ENCODE results near the gene MRLN. TPM values are rescaled to one million over a fixed set of nuclear protein-coding genes. Genes with fewer than 3 reads are reported as not detected.

Gene MRLN
- total and polyA plus RNA-seq, 10 of the 15 experiments (the other 5 are each of a cell fraction or from before 2014, with no cell fraction given), result 0.19 TPM; not detected in 9

- no peak overlapping the region for H3K9ac ChIP-seq (ENCODE audit: control insufficient read depth, insufficient read depth, low read length)
- H3K9me3 ChIP-seq (replicated peaks; ENCODE audit: control insufficient read depth, insufficient read depth, low read length), result no peaks in the 10 kb centered on the region
- TF ChIP-seq, protein P1, sequence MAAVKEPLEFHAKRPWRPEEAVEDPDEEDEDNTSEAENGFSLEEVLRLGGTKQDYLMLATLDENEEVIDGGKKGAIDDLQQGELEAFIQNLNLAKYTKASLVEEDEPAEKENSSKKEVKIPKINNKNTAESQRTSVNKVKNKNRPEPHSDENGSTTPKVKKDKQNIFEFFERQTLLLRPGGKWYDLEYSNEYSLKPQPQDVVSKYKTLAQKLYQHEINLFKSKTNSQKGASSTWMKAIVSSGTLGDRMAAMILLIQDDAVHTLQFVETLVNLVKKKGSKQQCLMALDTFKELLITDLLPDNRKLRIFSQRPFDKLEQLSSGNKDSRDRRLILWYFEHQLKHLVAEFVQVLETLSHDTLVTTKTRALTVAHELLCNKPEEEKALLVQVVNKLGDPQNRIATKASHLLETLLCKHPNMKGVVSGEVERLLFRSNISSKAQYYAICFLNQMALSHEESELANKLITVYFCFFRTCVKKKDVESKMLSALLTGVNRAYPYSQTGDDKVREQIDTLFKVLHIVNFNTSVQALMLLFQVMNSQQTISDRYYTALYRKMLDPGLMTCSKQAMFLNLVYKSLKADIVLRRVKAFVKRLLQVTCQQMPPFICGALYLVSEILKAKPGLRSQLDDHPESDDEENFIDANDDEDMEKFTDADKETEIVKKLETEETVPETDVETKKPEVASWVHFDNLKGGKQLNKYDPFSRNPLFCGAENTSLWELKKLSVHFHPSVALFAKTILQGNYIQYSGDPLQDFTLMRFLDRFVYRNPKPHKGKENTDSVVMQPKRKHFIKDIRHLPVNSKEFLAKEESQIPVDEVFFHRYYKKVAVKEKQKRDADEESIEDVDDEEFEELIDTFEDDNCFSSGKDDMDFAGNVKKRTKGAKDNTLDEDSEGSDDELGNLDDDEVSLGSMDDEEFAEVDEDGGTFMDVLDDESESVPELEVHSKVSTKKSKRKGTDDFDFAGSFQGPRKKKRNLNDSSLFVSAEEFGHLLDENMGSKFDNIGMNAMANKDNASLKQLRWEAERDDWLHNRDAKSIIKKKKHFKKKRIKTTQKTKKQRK (IDR thresholded peaks at IDR 0.05; ENCODE audit: low read depth, low read length), result no peak
- TF ChIP-seq JUNB (IDR thresholded peaks at IDR 0.05), result peak; percentile 47
- no peak overlapping the region for H2AFZ ChIP-seq (ENCODE audit: control insufficient read depth, low read depth, low read length)
- no TSS peak for BruUV-seq (replicated peaks)
- no peak for FAIRE-seq
- H3K27ac ChIP-seq (ENCODE audit: control insufficient read depth, insufficient read depth), result no peak overlapping the region
- RAD21 ChIA-PET (ENCODE audit: unreplicated experiment), result no interaction called here
- CTCF ChIA-PET, result no interaction called here
- peak; percentile 41 for ATAC-seq
- no peak overlapping the region for H3K4me2 ChIP-seq (ENCODE audit: control insufficient read depth, insufficient read depth)
- H4K20me1 ChIP-seq (ENCODE audit: control insufficient read depth, insufficient read depth), result no peaks in the 10 kb centered on the region
- H3K4me1 ChIP-seq (ENCODE audit: control insufficient read depth, insufficient read depth, low read length), result no peaks in the 10 kb centered on the region
- intact Hi-C loops (cut with micrococcal nuclease; ENCODE audit: unreplicated experiment), result no loop called here
- 0% methylated on average over 1 of the region's 1 CpG for WGBS (ENCODE audit: insufficient coverage, insufficient replicate concordance, low lambda C conversion rate, missing lambda C conversion rate)
- POLR2A ChIA-PET, result no interaction called here
- DNase-seq (ENCODE audit: low read depth, low spot score), result no peak
- 0 out of 4 replicates have a peak, but pooled peaks cover 0 to 2% of the 10 kb centered on the region in 2 experiments for H3K27me3 ChIP-seq (replicated peaks in 1 of 2; ENCODE audit: control insufficient read depth in 2 of 2, insufficient read depth in 2 of 2, low read length in 1 of 2)
- no peaks in the 10 kb centered on the region for H3K36me3 ChIP-seq (ENCODE audit: control insufficient read depth in 2 of 2, insufficient read depth in 2 of 2, low read length in 1 of 2)
- H3K79me2 ChIP-seq (ENCODE audit: control insufficient read depth, insufficient read depth, low read length), result no peaks in the 10 kb centered on the region
- in situ Hi-C loops (cut with MboI), result no loop called here
- SMC1A ChIA-PET (ENCODE audit: uncharacterized antibody, unreplicated experiment), result interaction anchor here (0.9 kb wide), 1 partner anchor 9 kb away, joined by 3 read pairs; no protein-coding TSS in a partner anchor
- H3K4me3 ChIP-seq, result no peak overlapping the region
These were observed 4.4 kb downstream of the MRLN start for GRCh38 chr10:59748834-59749233.

- RAD21 ChIA-PET (ENCODE audit: unreplicated experiment), result no interaction called here
- Histone ChIP-seq H3K79me2 (ENCODE audit: control insufficient read depth, insufficient read depth, low read length) (no peaks in the 10 kb centered on the region), H4K20me1 (ENCODE audit: control insufficient read depth, insufficient read depth) (no peaks in the 10 kb centered on the region), H3K9ac (ENCODE audit: control insufficient read depth, insufficient read depth, low read length) (no peak overlapping the region), H3K36me3 (ENCODE audit: control insufficient read depth in 2 of 2, insufficient read depth in 2 of 2, low read length in 1 of 2) (no peaks in the 10 kb centered on the region), H3K4me3 (no peak overlapping the region), H2AFZ (ENCODE audit: control insufficient read depth, low read depth, low read length) (no peak overlapping the region), H3K9me3 (replicated peaks; ENCODE audit: control insufficient read depth, insufficient read depth, low read length) (no peaks in the 10 kb centered on the region), H3K27me3 (replicated peaks in 1 of 2; ENCODE audit: control insufficient read depth in 2 of 2, insufficient read depth in 2 of 2, low read length in 1 of 2) (no peaks in the 10 kb centered on the region), H3K4me2 (ENCODE audit: control insufficient read depth, insufficient read depth) (no peak overlapping the region), H3K4me1 (ENCODE audit: control insufficient read depth, insufficient read depth, low read length) (no peaks in the 10 kb centered on the region), H3K27ac (ENCODE audit: control insufficient read depth, insufficient read depth) (no peak overlapping the region)
- POLR2A ChIA-PET, result no interaction called here
- WGBS (ENCODE audit: insufficient coverage, insufficient replicate concordance, low lambda C conversion rate, missing lambda C conversion rate), result 27% methylated on average over 2 of the region's 2 CpGs
- no peak for FAIRE-seq
- intact Hi-C loops (cut with micrococcal nuclease; ENCODE audit: unreplicated experiment) (no loop called here), in situ Hi-C loops (cut with MboI) (no loop called here)
- SMC1A ChIA-PET (ENCODE audit: uncharacterized antibody, unreplicated experiment), result no interaction called here
- no TSS peak for BruUV-seq (replicated peaks)
- ATAC-seq, result no peak
- DNase-seq (ENCODE audit: low read depth, low spot score), result no peak
- CTCF ChIA-PET, result no interaction called here
- TF ChIP-seq RUNX3 (IDR thresholded peaks at IDR 0.05; ENCODE audit: low read length) (no peak), HDGF (IDR thresholded peaks at IDR 0.05) (no peak), SRF (IDR thresholded peaks at IDR 0.05; ENCODE audit: low read depth in 2 of 2, low read length in 2 of 2) (no peak), YBX1 (IDR thresholded peaks at IDR 0.05) (no peak), EZH2 (IDR thresholded peaks at IDR 0.05; ENCODE audit: borderline replicate concordance, control insufficient read depth, low read depth, low read length) (no peak), CHD2 (IDR thresholded peaks at IDR 0.05; ENCODE audit: borderline replicate concordance, low read depth, low read length) (no peak), CBFB (IDR thresholded peaks at IDR 0.05; ENCODE audit: low read depth) (no peak), TAF1 (IDR thresholded peaks at IDR 0.05; ENCODE audit: borderline replicate concordance, low read depth, low read length) (no peak), BCL3 (IDR thresholded peaks at IDR 0.05; ENCODE audit: borderline replicate concordance, insufficient read depth, low read depth, low read length, poor library complexity, severe bottlenecking) (no peak)
- TF ChIP-seq, protein P2, sequence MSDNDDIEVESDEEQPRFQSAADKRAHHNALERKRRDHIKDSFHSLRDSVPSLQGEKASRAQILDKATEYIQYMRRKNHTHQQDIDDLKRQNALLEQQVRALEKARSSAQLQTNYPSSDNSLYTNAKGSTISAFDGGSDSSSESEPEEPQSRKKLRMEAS (IDR thresholded peaks at IDR 0.05; ENCODE audit: low read depth, low read length), result no peak
These were observed 8.0 kb downstream of the MRLN start for GRCh38 chr10:59745163-59745650.

Data from GM12878 (cell line).